Hippocampal formation (tissue), 2 donors: Measurements from ENCODE around the gene CXCR4.
"Not testable (repeated sequence)": the region's sequence is repeated elsewhere in the genome, so short reads cannot be mapped to it uniquely, and the experiment has no call there.

Experiments used
- DNase-seq, 2 donors: peaks; one replicate each; lab custom pipeline; 2025; lab: John Stamatoyannopoulos, UW

The CXCR4 gene

GRCh38 chr2:136114382-136114781 is 3.6 kb downstream of the CXCR4 start:
- DNase-seq: no peak

DNA sequence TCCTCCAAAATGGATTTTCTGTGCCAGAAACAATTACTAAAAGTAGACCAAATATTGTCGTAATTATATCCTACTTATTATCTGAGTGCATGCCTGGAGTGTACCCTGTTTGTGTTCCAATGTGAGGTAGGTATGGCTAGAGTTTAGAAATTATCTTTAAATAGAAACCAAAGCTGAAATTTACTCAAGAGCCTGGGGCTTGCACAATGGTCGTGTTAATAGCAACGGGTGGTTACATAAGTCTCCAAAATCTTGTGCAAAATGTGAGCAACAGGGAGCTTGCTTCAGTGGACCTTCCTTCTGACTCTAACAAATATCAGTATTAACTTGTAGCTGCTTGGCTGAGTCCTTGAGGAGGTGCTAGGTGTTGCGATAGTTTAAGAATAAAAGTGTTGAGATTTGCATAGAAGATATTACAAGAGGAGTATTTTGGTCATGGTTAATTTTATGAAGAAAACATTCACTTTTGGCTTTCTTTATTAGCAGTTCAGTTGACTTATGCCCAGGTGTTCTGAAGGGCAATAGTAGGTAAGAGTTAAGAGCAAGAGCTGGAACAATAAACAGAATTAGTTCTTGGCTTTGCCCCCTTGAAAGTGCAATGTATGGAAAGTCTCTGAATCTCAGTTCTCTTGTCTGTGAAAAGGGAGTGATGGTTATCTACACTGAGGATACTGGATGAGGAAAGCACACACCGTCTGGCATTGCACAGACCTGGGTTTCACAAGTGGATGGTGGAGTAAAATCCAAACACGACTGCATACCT is 4.6 kb downstream of the CXCR4 start:
- no peak for DNase-seq

DNA sequence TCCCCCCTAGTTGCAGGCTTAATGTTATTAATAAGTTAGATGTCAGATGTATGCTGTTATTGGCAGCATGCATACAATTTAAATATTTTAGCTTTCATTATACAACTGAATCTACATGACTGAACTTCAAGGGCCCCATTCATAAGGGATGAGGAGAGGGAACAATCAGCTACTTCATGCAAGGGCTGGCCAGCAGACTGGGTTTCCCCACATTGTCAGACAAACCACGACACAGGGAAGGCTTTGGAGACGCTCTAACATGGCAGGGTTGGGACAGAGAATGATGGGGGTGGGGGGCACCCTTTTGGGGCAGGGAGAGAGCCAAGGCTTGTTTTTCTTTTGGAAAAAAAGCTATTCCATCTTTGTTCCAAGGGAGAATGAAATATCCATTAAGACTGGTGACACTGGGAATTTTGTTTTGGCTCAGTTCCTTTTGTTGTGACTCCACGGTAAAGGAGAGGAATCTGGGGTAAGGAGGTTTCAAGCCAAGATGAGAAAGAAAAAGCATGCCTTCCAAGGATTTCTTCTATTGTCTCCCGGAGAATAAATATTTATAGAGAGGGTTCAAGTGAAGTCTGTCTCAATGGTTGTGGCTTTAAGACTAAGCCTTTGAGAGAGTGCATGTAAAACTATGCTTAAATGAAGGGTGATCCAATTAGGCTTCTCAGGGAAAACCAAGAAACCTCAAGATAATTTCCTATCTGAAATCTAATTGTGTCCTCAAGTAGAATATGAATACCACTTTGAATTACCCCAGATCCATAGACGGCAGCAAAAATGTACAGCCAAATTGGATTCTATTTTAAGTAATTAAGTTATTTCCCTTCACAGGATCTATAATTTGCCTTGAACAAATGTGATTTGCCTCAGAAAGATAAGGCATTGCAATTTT is 5.4 kb downstream of the CXCR4 start:
- DNase-seq: peak; percentile 40 to 78

DNA sequence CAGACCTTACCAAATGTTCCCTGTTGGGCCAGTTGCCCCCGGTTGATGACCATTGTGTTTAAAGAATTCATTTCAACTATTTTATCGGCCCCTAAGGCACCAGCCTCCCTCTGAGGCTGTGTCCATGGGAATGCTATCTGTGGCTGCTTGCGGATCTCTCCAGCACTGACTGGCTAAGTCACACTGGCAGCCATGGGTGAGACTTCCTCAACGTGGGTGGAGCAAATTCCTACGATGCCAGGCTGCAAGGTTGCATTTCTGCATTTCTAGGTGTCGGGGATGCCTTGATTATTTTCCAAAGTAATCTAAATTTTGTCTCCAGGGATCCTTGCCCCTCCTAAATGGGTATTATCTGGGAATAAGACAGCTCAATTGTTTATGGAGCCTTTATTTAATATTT is 6.2 kb downstream of the CXCR4 start:
- DNase-seq: no peak

DNA sequence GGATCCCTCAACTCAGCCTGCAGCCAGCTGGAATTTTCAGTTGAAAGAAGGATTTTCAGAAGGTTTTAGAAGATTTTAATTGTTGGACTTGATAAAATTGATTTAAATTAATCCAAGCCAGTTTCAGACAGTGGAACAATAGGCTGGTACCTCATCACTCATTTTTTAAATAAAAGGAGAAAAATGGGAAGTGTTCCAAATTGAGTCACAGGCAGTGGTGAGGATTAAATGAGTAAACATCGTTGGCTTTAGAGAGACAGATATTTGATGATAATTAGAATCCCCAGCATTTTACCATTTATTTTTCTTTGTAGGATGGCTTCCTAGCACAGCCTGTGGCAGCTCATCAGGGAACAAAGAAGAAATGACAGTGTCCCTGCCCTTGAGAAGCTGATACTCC is 7.4 kb downstream of the CXCR4 start:
- no peak for DNase-seq

DNA sequence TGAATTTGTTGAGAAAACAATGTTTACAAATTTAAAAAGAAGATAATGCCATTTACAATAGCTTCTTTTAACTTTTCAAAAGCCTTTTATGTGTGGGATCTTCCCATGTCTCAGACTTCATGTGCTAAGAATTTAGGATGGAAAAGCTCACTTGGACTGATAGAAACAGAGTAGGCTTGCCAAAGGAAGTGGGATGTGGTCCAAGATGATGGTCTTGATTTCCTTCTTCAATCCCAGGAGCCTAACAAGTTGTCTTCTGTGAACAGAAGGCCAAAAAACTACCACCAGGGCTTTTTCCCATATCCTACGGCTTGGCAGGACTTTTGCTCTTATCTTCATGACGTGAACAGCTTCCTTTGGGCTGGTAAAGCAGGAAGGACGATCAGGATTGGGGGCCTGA is 9.5 kb downstream of the CXCR4 start:
- DNase-seq: no peak

GRCh38 chr2:136107051-136108033 is 10.6 kb downstream of the CXCR4 start:
- no peak for DNase-seq

GRCh38 chr2:136106505-136106904 is 11.4 kb downstream of the CXCR4 start:
- no peak for DNase-seq

GRCh38 chr2:136104977-136105376 is 13.0 kb downstream of the CXCR4 start:
- DNase-seq: no peak

- no peak for DNase-seq
These were observed 16.9 kb downstream of the CXCR4 start for GRCh38 chr2:136101042-136101441.

GRCh38 chr2:136098441-136098840 is 19.5 kb downstream of the CXCR4 start:
- DNase-seq: no peak

DNA sequence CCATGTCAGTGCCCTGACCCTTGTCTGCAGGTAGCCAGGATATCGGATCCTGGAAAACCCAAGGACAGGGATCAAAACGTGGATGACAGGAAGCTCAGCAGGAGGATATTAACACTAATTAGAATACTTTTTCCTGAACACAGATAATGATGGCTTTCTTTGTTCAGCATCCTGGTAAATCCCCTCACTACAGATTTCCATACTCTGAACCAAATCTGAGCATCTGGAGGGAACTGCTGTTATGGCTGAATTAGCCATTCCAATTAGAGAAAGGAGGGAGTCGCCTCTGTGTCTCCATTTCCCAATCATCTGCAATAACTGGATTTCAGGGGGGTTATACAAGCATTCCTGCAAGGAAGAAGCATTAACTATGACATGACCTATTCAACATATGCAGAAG is 24.4 kb downstream of the CXCR4 start:
- DNase-seq: no peak

DNA sequence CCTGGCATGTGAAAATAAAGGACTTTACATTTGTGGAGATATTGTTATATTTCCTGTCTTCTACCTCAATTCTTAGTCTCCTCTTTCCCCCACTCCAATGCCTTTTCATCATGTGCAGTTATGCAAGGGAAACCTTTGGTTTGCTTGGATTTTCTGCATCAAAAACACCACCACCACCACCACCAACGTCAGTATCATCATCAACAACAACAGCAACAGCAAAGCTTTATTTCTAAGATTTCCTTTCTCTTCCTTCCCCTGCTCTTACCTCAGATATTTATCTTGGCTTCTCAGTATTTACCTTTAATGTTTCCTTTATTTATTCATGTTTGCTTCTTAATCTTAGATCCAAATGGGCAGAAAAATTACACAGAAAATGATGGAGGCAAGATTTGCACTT is 26.1 kb downstream of the CXCR4 start:
- DNase-seq: no peak

DNA sequence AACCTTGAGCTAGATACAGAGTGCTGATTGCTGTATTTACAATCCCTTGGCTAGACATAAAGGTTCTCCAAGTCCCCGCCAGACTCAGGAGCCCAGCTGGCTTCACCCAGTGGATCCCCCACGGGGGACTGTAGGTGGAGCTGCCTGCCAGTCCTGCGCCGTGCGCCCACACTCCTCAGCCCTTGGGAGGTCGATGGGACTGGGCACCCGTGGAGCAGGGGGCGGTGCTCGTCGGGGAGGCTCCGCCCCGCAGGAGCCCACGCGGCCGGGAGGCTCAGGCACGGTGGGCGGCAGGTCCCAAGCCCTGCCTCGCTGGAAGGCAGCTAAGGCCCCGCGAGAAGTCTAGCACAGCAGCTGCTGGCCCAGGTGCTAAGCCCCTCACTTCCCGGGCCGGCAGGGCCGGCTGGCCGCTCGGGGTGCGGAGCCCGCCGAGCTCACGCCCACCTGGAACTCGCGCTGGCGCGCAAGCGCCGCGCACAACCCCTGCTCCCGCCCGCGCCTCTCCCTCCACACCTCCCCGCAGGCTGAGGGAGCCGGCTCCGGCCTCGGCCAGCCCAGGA is 30.0 kb downstream of the CXCR4 start:
- DNase-seq: not testable (repeated sequence)

DNA sequence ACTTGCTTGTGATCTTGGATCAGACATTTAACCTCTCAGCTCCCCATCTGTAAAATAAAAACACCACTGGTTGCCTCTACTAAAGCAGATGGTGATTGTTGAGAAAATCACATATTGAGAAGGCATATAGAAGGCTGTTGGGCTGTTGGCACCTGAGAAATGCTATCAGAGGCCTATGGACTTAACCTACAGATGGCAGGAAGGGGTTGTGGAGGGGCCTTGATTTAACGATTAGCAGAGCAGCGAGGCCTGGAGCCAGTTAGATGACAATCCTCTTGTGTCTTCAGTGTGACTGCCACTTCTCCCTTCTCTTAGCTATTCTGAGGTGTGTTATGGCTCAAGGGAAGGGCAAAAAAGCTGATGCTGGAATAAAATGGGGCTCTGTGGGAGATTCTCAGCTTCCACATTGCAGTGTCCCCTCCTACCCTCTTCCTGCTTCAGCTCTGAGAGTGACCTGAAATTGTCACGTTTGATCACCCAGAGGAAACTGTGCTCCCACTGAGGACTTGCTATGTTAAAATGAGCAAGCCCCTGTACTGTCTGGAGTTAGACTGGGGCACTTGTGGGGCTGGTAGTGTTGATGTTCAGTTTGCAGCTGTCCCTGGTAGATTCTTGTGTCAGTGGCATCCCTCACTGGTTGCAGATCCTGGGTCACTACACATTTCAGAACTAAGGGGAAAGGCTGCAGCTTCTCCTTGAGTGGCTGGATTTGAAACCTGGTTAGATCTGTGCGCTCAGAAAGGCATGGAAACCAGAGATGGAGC is 31.5 kb downstream of the CXCR4 start:
- DNase-seq: no peak

- no peak for DNase-seq
These were observed 32.3 kb downstream of the CXCR4 start for GRCh38 chr2:136085453-136086209.

GRCh38 chr2:136081582-136082210 is 36.3 kb downstream of the CXCR4 start:
- no peak for DNase-seq

DNA sequence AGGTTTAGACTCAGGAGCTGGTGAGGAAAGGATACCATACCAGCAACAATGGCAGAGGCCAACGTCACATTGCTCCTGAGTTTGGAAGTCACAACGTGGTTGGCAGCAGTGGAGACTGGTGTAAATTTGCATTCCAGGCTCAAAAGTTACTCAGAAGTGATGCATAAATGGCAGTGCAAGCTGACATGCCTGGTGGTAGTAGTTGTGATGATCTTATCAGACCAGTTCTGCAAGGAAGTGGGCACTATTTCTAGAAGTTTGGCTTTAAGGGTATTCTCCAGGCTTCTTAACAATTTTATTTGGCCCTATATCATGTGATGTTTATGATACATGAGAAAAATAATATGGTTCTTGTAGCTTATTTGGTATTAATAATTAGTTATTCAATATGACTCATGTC is 37.8 kb downstream of the CXCR4 start:
- no peak for DNase-seq

DNA sequence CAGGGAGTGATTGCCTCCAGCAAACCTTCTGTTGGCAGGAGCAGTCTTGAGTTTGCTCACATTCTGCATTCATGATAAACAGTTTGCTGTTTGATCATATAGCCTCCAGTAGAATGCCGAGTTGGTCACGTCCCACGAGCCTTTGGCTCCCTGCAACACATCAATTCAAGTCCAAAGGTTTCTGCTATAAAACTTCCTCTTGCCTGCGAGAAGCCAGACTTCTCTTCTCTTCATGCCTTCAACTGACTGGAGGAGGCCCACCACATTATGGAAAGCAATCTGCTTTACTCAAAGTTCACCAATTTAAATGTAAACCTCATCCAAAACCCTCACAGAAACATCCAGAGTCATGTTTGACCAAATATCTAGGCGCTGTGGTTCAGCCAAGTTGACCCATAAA is 40.8 kb downstream of the CXCR4 start:
- no peak for DNase-seq

DNA sequence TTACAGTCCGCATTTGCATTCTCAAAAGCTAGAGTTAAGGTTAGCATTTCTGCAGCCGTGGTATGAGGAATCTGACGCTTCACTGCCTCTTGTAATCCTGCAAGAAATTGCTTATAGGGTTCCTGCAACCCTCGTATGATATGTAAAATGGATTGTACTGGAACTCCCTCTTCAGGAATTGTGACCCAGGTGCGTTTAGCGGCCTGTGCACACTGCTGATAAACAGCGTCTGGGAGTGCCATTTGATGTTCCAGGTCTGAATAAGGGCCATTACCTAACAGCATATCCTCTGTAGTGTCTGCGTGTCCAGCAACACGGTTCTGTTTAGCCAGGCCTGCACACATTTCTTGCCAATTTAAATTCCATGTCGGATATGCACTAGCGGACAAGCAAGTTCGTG is 42.5 kb downstream of the CXCR4 start:
- DNase-seq: no peak
